Progenitor cell of endocrine pancreas (in vitro differentiated cells): ENCODE data around the gene HSPA12B. TPM values are rescaled to one million over a fixed set of nuclear protein-coding genes. Genes with fewer than 3 reads are reported as not detected.

Source experiments
- DNase-seq: peaks from one replicate; pipeline ENCODE4 v3.0.0; 2021; ENCODE audit warnings: low spot score; ENCODE audit not compliant: unreplicated experiment
- H3K27ac Mint-ChIP-seq: 2 replicates; pipeline ENCODE4 v1.8.0; 2021; ENCODE audit warnings: mild to moderate bottlenecking, moderate library complexity, mixed read lengths
- H3K27me3 Mint-ChIP-seq: 2 replicates; pipeline ENCODE4 v1.8.0; 2021; ENCODE audit warnings: mixed read lengths
- H3K36me3 Mint-ChIP-seq: 2 replicates; pipeline ENCODE4 v1.8.0; 2022; ENCODE audit warnings: mixed read lengths; ENCODE audit not compliant: insufficient read depth
- H3K4me1 Mint-ChIP-seq: 2 replicates; pipeline ENCODE4 v1.8.0; 2021; ENCODE audit warnings: low read depth, mixed read lengths
- H3K4me3 Mint-ChIP-seq: 2 replicates; pipeline ENCODE4 v1.8.0; 2021; ENCODE audit warnings: low read depth, mild to moderate bottlenecking, moderate library complexity, mixed read lengths
- H3K9me3 Mint-ChIP-seq: 2 replicates; pipeline ENCODE4 v1.8.0; 2021; ENCODE audit warnings: low read depth, mixed read lengths
- CTCF ChIP-seq: fragments of 200-600 bp; sonication (generic); IDR thresholded peaks from one replicate; pipeline ENCODE4 v1.5.0; 2021; ENCODE audit warnings: antibody characterized with exemption, mild to moderate bottlenecking; ENCODE audit not compliant: unreplicated experiment
- total RNA-seq: library from RNA; stranded (reverse); gene quantifications from 2 replicates; pipeline ENCODE4 v1.2.1, GENCODE V29; 2021

Gene HSPA12B
- total RNA-seq, 1 donor from 2014 or later, result not detected

- Mint-ChIP-seq H3K27me3 (no peaks in the 10 kb centered on the region), H3K36me3 (peaks cover 3% of the 10 kb centered on the region), H3K9me3 (no peaks in the 10 kb centered on the region), H3K4me1 (no peaks in the 10 kb centered on the region), H3K27ac (no peak overlapping the region), H3K4me3 (no peak overlapping the region)
- DNase-seq, result no peak
- TF ChIP-seq CTCF, result no peak
These were observed 26.1 kb downstream of the HSPA12B start for GRCh38 chr20:3758566-3758965.

- Mint-ChIP-seq H3K27ac (no peak overlapping the region), H3K9me3 (no peaks in the 10 kb centered on the region), H3K4me3 (no peak overlapping the region), H3K27me3 (no peaks in the 10 kb centered on the region), H3K4me1 (no peaks in the 10 kb centered on the region), H3K36me3 (peaks cover 3% of the 10 kb centered on the region)
- no peak for DNase-seq
- no peak for TF ChIP-seq CTCF
These were observed 26.9 kb downstream of the HSPA12B start for GRCh38 chr20:3759316-3759823.

- Mint-ChIP-seq H3K27me3 (no peaks in the 10 kb centered on the region), H3K9me3 (no peaks in the 10 kb centered on the region), H3K4me3 (no peak overlapping the region), H3K4me1 (no peaks in the 10 kb centered on the region), H3K36me3 (peaks cover 3% of the 10 kb centered on the region), H3K27ac (no peak overlapping the region)
- no peak for TF ChIP-seq CTCF
- DNase-seq, result no peak
These were observed 27.4 kb downstream of the HSPA12B start for GRCh38 chr20:3759884-3760283.

- Mint-ChIP-seq H3K27me3 (peaks cover under 1% of the 10 kb centered on the region), H3K27ac (no peak overlapping the region), H3K36me3 (peaks cover 3% of the 10 kb centered on the region), H3K9me3 (no peaks in the 10 kb centered on the region), H3K4me3 (no peak overlapping the region), H3K4me1 (no peaks in the 10 kb centered on the region)
- TF ChIP-seq CTCF, result no peak
- DNase-seq, result no peak
These were observed 28.3 kb downstream of the HSPA12B start for GRCh38 chr20:3760655-3761348.

- H3K4me1 Mint-ChIP-seq, result peaks cover 6% of the 10 kb centered on the region
- no peaks in the 10 kb centered on the region for H3K9me3 Mint-ChIP-seq
- H3K36me3 Mint-ChIP-seq, result no peaks in the 10 kb centered on the region
- peak overlapping the region; percentile 22 for H3K27ac Mint-ChIP-seq
- TF ChIP-seq CTCF, result no peak
- H3K27me3 Mint-ChIP-seq, result peaks cover 15% of the 10 kb centered on the region
- no peak for DNase-seq
- no peak overlapping the region for H3K4me3 Mint-ChIP-seq
These were observed 31.5 kb downstream of the HSPA12B start for GRCh38 chr20:3763671-3764601.
